ENCODE results near the gene CEP112.

DNA sequence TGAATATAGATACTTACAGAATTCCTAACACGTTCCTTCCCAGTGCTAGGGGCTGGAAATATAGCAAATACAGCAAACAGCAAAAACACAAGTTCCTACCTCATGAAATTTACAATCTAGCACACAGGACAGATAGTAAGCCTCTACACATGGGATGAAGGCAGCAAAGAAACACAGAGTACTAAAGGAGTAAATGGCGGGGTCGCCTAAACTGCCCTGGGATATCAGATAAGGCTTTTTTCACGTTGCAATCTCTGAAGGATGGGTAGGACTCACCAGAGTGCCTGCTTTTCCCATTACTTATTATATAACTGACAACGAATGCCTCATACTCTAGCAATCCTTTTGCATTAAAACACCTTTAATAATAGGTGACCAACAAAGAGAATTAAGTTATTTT is 19.8 kb downstream of the CEP112 start:
- TF ChIP-seq POLR2A (IDR thresholded peaks at IDR 0.05; ENCODE audit: low read depth, low read length) (no peak), CTCF (IDR thresholded peaks at IDR 0.05; ENCODE audit: extremely low read depth in 1 of 2, insufficient read depth in 1 of 2, low read depth in 1 of 2, low read length in 2 of 2) (no peak), EZH2 (IDR thresholded peaks at IDR 0.05; ENCODE audit: borderline replicate concordance, low read depth, low read length, severe bottlenecking) (no peak), MYC (IDR thresholded peaks at IDR 0.05; ENCODE audit: low read depth, low read length) (no peak), GATA2 (IDR thresholded peaks at IDR 0.05; ENCODE audit: insufficient read depth, insufficient read length, low read depth, low read length) (no peak), POLR2AphosphoS5 (IDR thresholded peaks at IDR 0.05; ENCODE audit: insufficient read depth, low read depth, low read length) (no peak), JUN (IDR thresholded peaks at IDR 0.05; ENCODE audit: borderline replicate concordance, insufficient read depth, insufficient read length, low read depth) (no peak), FOS (IDR thresholded peaks at IDR 0.05; ENCODE audit: borderline replicate concordance, insufficient read depth, low read length) (no peak)
- TF ChIP-seq, protein P1, sequence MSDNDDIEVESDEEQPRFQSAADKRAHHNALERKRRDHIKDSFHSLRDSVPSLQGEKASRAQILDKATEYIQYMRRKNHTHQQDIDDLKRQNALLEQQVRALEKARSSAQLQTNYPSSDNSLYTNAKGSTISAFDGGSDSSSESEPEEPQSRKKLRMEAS (IDR thresholded peaks at IDR 0.05; ENCODE audit: insufficient read depth, insufficient read length): no peak

Measured in endothelial cell of umbilical vein (primary cell).